H1 (cell line): Measurements from ENCODE around the gene E2F8. TPM values are rescaled to one million over a fixed set of nuclear protein-coding genes. Genes with fewer than 3 reads are reported as not detected.

ENCODE experiments used
- CTCF ChIA-PET: fragments of 300-600 bp; sonication (Branson Sonifier 250); formaldehyde crosslinking; loops from one replicate; lab custom pipeline; 2021; ENCODE audit not compliant: partially characterized antibody; lab: Charles Lee
- POLR2A ChIA-PET: fragments of 300-600 bp; sonication (Branson Sonifier 250); formaldehyde crosslinking; loops from one replicate; lab custom pipeline; 2021; ENCODE audit warnings: inconsistent platforms; ENCODE audit not compliant: partially characterized antibody; lab: Charles Lee
- DNase-seq, 2 experiments: peaks; one replicate each; pipeline versions ENCODE4 v3.0.0 to v3.0.0-alpha.2; 2010 to 2022; ENCODE audit warnings: low spot score in 2 of 2, low read depth in 1 of 2, mixed read lengths in 1 of 2
- FAIRE-seq: peaks from 2 replicates; lab custom pipeline; 2011; peaks lifted over from hg19 to GRCh38; lab: Jason Lieb, UNC
- H2AFZ ChIP-seq: 2 replicates; pipeline ENCODE4 v1.8.1; 2012; ENCODE audit warnings: low read length, inconsistent platforms
- H2AK5ac ChIP-seq: 2 replicates; pipeline ENCODE4 v1.6.1; 2013; ENCODE audit warnings: low read depth, low read length
- H2BK120ac ChIP-seq: replicated peaks from 2 replicates; pipeline ENCODE3; 2013; ENCODE audit warnings: low read depth, low read length, inconsistent platforms
- H2BK12ac ChIP-seq: 2 replicates; pipeline ENCODE4 v1.6.1; 2013; ENCODE audit warnings: low read depth, low read length
- H2BK15ac ChIP-seq: 2 replicates; pipeline ENCODE4 v1.6.1; 2013; ENCODE audit warnings: low read length
- H2BK20ac ChIP-seq: 2 replicates; pipeline ENCODE4 v1.6.1; 2013; ENCODE audit warnings: low read length
- H2BK5ac ChIP-seq: 2 replicates; pipeline ENCODE4 v1.6.1; 2013; ENCODE audit warnings: low read depth, low read length
- H3K14ac ChIP-seq: 2 replicates; pipeline ENCODE4 v1.6.1; 2013; ENCODE audit warnings: inconsistent platforms; ENCODE audit not compliant: insufficient read length
- H3K18ac ChIP-seq: 2 replicates; pipeline ENCODE4 v1.6.1; 2013; ENCODE audit warnings: low read length; ENCODE audit errors: extremely low read depth
- H3K23ac ChIP-seq: 2 replicates; pipeline ENCODE4 v1.6.1; 2013; ENCODE audit warnings: inconsistent platforms; ENCODE audit not compliant: insufficient read length
- H3K23me2 ChIP-seq: 2 replicates; pipeline ENCODE4 v1.6.1; 2013; ENCODE audit warnings: low read depth, low read length
- H3K27ac ChIP-seq: 2 replicates; pipeline ENCODE4 v1.6.1; 2011; ENCODE audit warnings: low read depth, low read length, inconsistent platforms
- H3K27me3 ChIP-seq, 4 experiments: replicated peaks in 1 of 4; 1 replicate in 1 of 4; 2 replicates in 3 of 4; pipeline versions ENCODE4 v1.6.1 to v1.8.1; 2011 to 2013; ENCODE audit warnings: low read length in 3 of 4, mild to moderate bottlenecking in 3 of 4, inconsistent platforms in 2 of 4, mixed read lengths in 2 of 4, moderate library complexity in 1 of 4; ENCODE audit not compliant: control insufficient read depth in 3 of 4, insufficient read depth in 3 of 4; ENCODE audit errors: extremely low read depth in 1 of 4
- H3K36me3 ChIP-seq, 4 experiments: 2 replicates each; pipeline versions ENCODE4 v1.6.1 to v1.8.1; 2011 to 2013; ENCODE audit warnings: mild to moderate bottlenecking in 4 of 4, low read length in 3 of 4, moderate library complexity in 2 of 4, control low read depth in 1 of 4, inconsistent platforms in 1 of 4; ENCODE audit not compliant: insufficient read depth in 4 of 4, control insufficient read depth in 2 of 4
- H3K4ac ChIP-seq: replicated peaks from 2 replicates; pipeline ENCODE3; 2013; ENCODE audit warnings: low read length, low read depth, mixed read lengths, inconsistent platforms; ENCODE audit not compliant: insufficient read length
- H3K4me1 ChIP-seq, 4 experiments: replicated peaks in 1 of 4; 1 replicate in 1 of 4; 2 replicates in 3 of 4; pipeline versions ENCODE4 v1.6.1 to v1.8.1; 2011 to 2013; ENCODE audit warnings: low read length in 3 of 4, inconsistent platforms in 2 of 4, mixed read lengths in 1 of 4; ENCODE audit not compliant: insufficient read depth in 4 of 4, control insufficient read depth in 3 of 4
- H3K4me2 ChIP-seq, 2 experiments: 2 replicates each; pipeline versions ENCODE4 v1.6.1 to v1.8.1; 2011 to 2013; ENCODE audit warnings: low read depth in 2 of 2, low read length in 2 of 2, control low read depth in 1 of 2, inconsistent platforms in 1 of 2, mild to moderate bottlenecking in 1 of 2; ENCODE audit not compliant: insufficient read depth in 1 of 2
- H3K4me3 ChIP-seq, 4 experiments: fragments of 200-600, 300-600 bp in 1 of 4; sonication (generic), shearing (Covaris generic), sonication (Bioruptor Twin) in 1 of 4; 2 replicates each; pipeline versions ENCODE4 v1.5.1 to v1.8.1; 2011 to 2016; ENCODE audit warnings: low read length in 4 of 4, low read depth in 3 of 4, control low read depth in 2 of 4, inconsistent platforms in 2 of 4, mild to moderate bottlenecking in 2 of 4, mixed read lengths in 1 of 4, moderate library complexity in 1 of 4; ENCODE audit not compliant: insufficient read depth in 2 of 4; ENCODE audit errors: extremely low read depth in 1 of 4
- H3K56ac ChIP-seq: replicated peaks from 2 replicates; pipeline ENCODE3; 2013; ENCODE audit warnings: low read depth, mild to moderate bottlenecking, mixed read lengths, low read length, inconsistent platforms; ENCODE audit not compliant: insufficient read length
- H3K79me1 ChIP-seq: 2 replicates; pipeline ENCODE4 v1.6.1; 2013; ENCODE audit warnings: low read depth, low read length, control low read depth
- H3K79me2 ChIP-seq, 2 experiments: 2 replicates each; pipeline versions ENCODE4 v1.6.1 to v1.8.1; 2012 to 2013; ENCODE audit warnings: low read length in 2 of 2, mild to moderate bottlenecking in 2 of 2, inconsistent platforms in 1 of 2; ENCODE audit not compliant: insufficient read depth in 2 of 2, control insufficient read depth in 1 of 2
- H3K9ac ChIP-seq, 4 experiments: replicated peaks in 1 of 4; 1 replicate in 1 of 4; 2 replicates in 3 of 4; pipeline versions ENCODE4 v1.6.1 to v1.8.1; 2011 to 2013; ENCODE audit warnings: low read depth in 3 of 4, low read length in 3 of 4, control low read depth in 2 of 4, mild to moderate bottlenecking in 2 of 4, moderate library complexity in 2 of 4, inconsistent platforms in 1 of 4; ENCODE audit errors: extremely low read depth in 1 of 4
- H3K9me3 ChIP-seq, 2 experiments: 2 replicates each; pipeline versions ENCODE4 v1.6.1 to v1.8.1; 2012 to 2013; ENCODE audit warnings: mild to moderate bottlenecking in 2 of 2, moderate library complexity in 2 of 2, control low read depth in 1 of 2, inconsistent platforms in 1 of 2, low read depth in 1 of 2, low read length in 1 of 2, mixed read lengths in 1 of 2; ENCODE audit not compliant: insufficient read depth in 2 of 2
- H4K20me1 ChIP-seq, 2 experiments: replicated peaks in 1 of 2; 2 replicates each; pipeline versions ENCODE3 to v1.8.1; 2011 to 2013; ENCODE audit warnings: inconsistent platforms in 2 of 2, low read length in 2 of 2, mild to moderate bottlenecking in 1 of 2; ENCODE audit not compliant: insufficient read depth in 2 of 2, control insufficient read depth in 1 of 2
- H4K5ac ChIP-seq: 2 replicates; pipeline ENCODE4 v1.6.1; 2013; ENCODE audit warnings: low read length, low read depth, mixed read lengths, inconsistent platforms; ENCODE audit not compliant: insufficient read length
- H4K8ac ChIP-seq: 2 replicates; pipeline ENCODE4 v1.8.0; 2013; ENCODE audit warnings: mild to moderate bottlenecking, moderate library complexity, low read length, inconsistent platforms; ENCODE audit not compliant: insufficient read depth; ENCODE audit errors: extremely low read depth
- H4K91ac ChIP-seq: replicated peaks from 2 replicates; pipeline ENCODE3; 2013; ENCODE audit warnings: low read length, mixed read lengths, inconsistent platforms; ENCODE audit not compliant: insufficient read length
- EGR1 ChIP-seq: IDR thresholded peaks from 2 replicates; pipeline ENCODE4 v1.6.1; 2011; ENCODE audit warnings: low read depth, low read length, borderline replicate concordance
- JUN ChIP-seq: IDR thresholded peaks from 2 replicates; pipeline ENCODE4 v1.6.1; 2011; ENCODE audit warnings: low read depth, mild to moderate bottlenecking, improper control_type of control experiment, low read length
- KDM1A ChIP-seq: fragments of 200-600, 300-600 bp; sonication (generic); IDR thresholded peaks from 2 replicates; pipeline ENCODE4 v1.7.1; 2016; ENCODE audit warnings: mild to moderate bottlenecking, low read length, borderline replicate concordance
- SP4 ChIP-seq: IDR thresholded peaks from 2 replicates; pipeline ENCODE4 v1.6.1; 2012; ENCODE audit warnings: low read length, inconsistent platforms
- WGBS, 2 experiments: shearing (Covaris generic) in 1 of 2; methylation state at CpG; one replicate each; pipeline versions ENCODE4 v1.1.6 to v1.1.7; 2013 to 2015; ENCODE audit warnings: low lambda C conversion rate in 2 of 2, mixed read lengths in 2 of 2, inconsistent platforms in 1 of 2, low coverage in 1 of 2, missing lambda C conversion rate in 1 of 2; ENCODE audit not compliant: insufficient replicate concordance in 2 of 2, insufficient coverage in 1 of 2, insufficient read length in 1 of 2; ENCODE audit errors: extremely low coverage in 1 of 2, missing lambda C conversion rate in 1 of 2; 5-methylcytosine and 5-hydroxymethylcytosine counted together
- polyA plus RNA-seq, 7 experiments: library from polyadenylated mRNA; depleted of rRNA in 3 of 7; stranded (reverse) in 5 of 7; unstranded in 2 of 7; fragments of >200 nt in 5 of 7; fragments of 200-250 nt in 2 of 7; gene quantifications; 1 replicate in 5 of 7; 2 replicates in 1 of 7; 4 replicates in 1 of 7; pipeline versions ENCODE4 v1.2.1 to v1.2.3, GENCODE V29; 2011 to 2013; ENCODE audit warnings: missing spikeins in 2 of 7, mixed read lengths in 2 of 7
- total RNA-seq: library from RNA; stranded (reverse); fragmentation: NEBNext Ultra II Directional; extraction: Animal tissue kit (Norgen Biotek cat#: 25700); gene quantifications from 2 replicates; pipeline ENCODE4 v1.2.1, GENCODE V29; 2021

E2F8 gene
- total and polyA plus RNA-seq, 2 of the 8 experiments (the other 6 are each of a cell fraction or from before 2014, with no cell fraction given): 5.4 to 11.4 TPM

GRCh38 chr11:19284881-19285280, 44.1 kb upstream of the E2F8 start:
- no peak overlapping the region for H4K8ac ChIP-seq
- FAIRE-seq: no peak
- no peaks in the 10 kb centered on the region for H3K27me3 ChIP-seq
- H3K4ac ChIP-seq: no peak overlapping the region
- H3K79me1 ChIP-seq: no peaks in the 10 kb centered on the region
- no peak overlapping the region for H2BK15ac ChIP-seq
- no peak overlapping the region for H4K5ac ChIP-seq
- H3K9ac ChIP-seq: no peak overlapping the region
- no peak overlapping the region for H3K23ac ChIP-seq
- H3K14ac ChIP-seq: no peak overlapping the region
- H3K9me3 ChIP-seq: no peaks in the 10 kb centered on the region
- no peaks in the 10 kb centered on the region for H3K23me2 ChIP-seq
- H2BK5ac ChIP-seq: no peak overlapping the region
- ChIA-PET CTCF (interaction anchor here (0.6 to 2.2 kb wide), 2 partner anchors 19 to 25 kb away, joined by 4 to 6 read pairs; no protein-coding TSS in a partner anchor), POLR2A (interaction anchor here (0.7 to 0.9 kb wide), 2 partner anchors 43 to 67 kb away, joined by 3 to 4 read pairs; no protein-coding TSS in a partner anchor)
- H3K27ac ChIP-seq: no peak overlapping the region
- H3K79me2 ChIP-seq: no peaks in the 10 kb centered on the region
- H3K4me3 ChIP-seq: no peak overlapping the region
- peaks cover 0 to 8% (median 2%) of the 10 kb centered on the region in 4 experiments; a peak in 2 of 7 replicates for H3K4me1 ChIP-seq
- no peak overlapping the region for H2BK12ac ChIP-seq
- H4K20me1 ChIP-seq: no peaks in the 10 kb centered on the region
- no peak overlapping the region for H3K4me2 ChIP-seq
- H3K56ac ChIP-seq: no peak overlapping the region
- no peak overlapping the region for H2AK5ac ChIP-seq
- H3K18ac ChIP-seq: no peak overlapping the region
- H3K36me3 ChIP-seq: no peaks in the 10 kb centered on the region
- no peak overlapping the region for H2BK120ac ChIP-seq
- 0 out of 2 replicates have a peak overlapping the region, but pooled peaks have one; percentile 59 for H2AFZ ChIP-seq
- no peak overlapping the region for H4K91ac ChIP-seq
- 91% methylated on average over 3 of the region's 3 CpGs; no CpG with 5 or more reads in 1 of the 2 experiments for WGBS, 2 experiments
- no peak for TF ChIP-seq JUN
- TF ChIP-seq KDM1A: no peak
- no peak for TF ChIP-seq EGR1
- TF ChIP-seq SP4: no peak
- no peak overlapping the region for H2BK20ac ChIP-seq
- no peak for DNase-seq
